Measurements from ENCODE around the gene TPSAB1. TPM values are rescaled to one million over a fixed set of nuclear protein-coding genes. Genes with fewer than 3 reads are reported as not detected.

The TPSAB1 gene
- total and polyA plus RNA-seq, 3 experiments from 2014 or later: not detected

DNA sequence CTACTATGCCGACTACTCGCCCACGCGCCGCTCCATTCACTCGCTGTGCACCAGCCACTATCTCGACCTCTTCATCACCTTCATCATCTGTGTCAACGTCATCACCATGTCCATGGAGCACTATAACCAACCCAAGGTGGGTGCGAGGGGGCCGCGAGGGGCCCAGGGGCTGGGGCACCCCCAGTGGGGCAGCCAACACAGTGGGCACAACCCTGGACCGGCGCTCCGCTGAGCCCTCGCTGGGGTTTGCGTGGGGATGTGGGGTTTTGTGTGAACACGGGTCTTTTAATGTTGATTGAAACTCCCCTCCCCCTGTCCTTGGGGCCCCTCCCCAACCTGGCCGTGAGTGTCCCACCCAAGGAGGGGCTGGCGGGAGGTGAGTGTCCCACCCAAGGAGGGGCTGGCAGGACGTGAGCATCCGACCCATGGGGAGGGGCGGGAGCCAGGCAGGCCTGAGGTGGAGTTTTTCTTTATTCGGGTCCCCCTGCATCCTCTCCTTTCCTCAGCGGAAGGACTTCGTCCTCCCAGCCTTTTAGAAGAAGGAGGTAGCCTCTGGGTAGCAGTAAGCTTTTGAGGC, 26.6 kb upstream of the TPSAB1 start:
- Histone ChIP-seq H3K27ac (ENCODE audit: low read depth, low read length) (no peak overlapping the region), H3K4me3 (ENCODE audit: low read length) (no peak overlapping the region), H3K9me3 (ENCODE audit: low read length) (no peaks in the 10 kb centered on the region), H3K36me3 (ENCODE audit: insufficient read depth, low read length) (no peaks in the 10 kb centered on the region), H3K27me3 (ENCODE audit: insufficient read depth, low read length, poor library complexity, severe bottlenecking) (no peaks in the 10 kb centered on the region), H3K4me1 (ENCODE audit: insufficient read depth, low read length) (no peaks in the 10 kb centered on the region)
- Mint-ChIP-seq H3K4me3 (no peak overlapping the region), H3K27ac (no peak overlapping the region), H3K4me1 (no peaks in the 10 kb centered on the region), H3K27me3 (peaks cover 0 to 2% of the 10 kb centered on the region in 2 donors), H3K9me3 (no peaks in the 10 kb centered on the region), H3K36me3 (no peaks in the 10 kb centered on the region)
- POLR2A ChIA-PET: no interaction called here
- CTCF ChIA-PET: no interaction called here
- no peak for DNase-seq

GRCh38 chr16:1214719-1215118, 25.8 kb upstream of the TPSAB1 start:
- POLR2A ChIA-PET: no interaction called here
- no peak for DNase-seq
- H3K36me3 ChIP-seq (ENCODE audit: insufficient read depth, low read length): no peaks in the 10 kb centered on the region
- no peaks in the 10 kb centered on the region for H3K9me3 Mint-ChIP-seq
- H3K4me1 ChIP-seq (ENCODE audit: insufficient read depth, low read length): no peaks in the 10 kb centered on the region
- H3K27me3 Mint-ChIP-seq: no peaks in the 10 kb centered on the region
- H3K4me3 ChIP-seq (ENCODE audit: low read length): no peak overlapping the region
- no peaks in the 10 kb centered on the region for H3K36me3 Mint-ChIP-seq
- no peak overlapping the region for H3K27ac Mint-ChIP-seq
- no peaks in the 10 kb centered on the region for H3K27me3 ChIP-seq (ENCODE audit: insufficient read depth, low read length, poor library complexity, severe bottlenecking)
- no peaks in the 10 kb centered on the region for H3K4me1 Mint-ChIP-seq
- no peak overlapping the region for H3K4me3 Mint-ChIP-seq
- no peak overlapping the region for H3K27ac ChIP-seq (ENCODE audit: low read depth, low read length)
- CTCF ChIA-PET: no interaction called here
- no peaks in the 10 kb centered on the region for H3K9me3 ChIP-seq (ENCODE audit: low read length)

- Histone ChIP-seq H3K27me3 (ENCODE audit: insufficient read depth, low read length, poor library complexity, severe bottlenecking) (no peaks in the 10 kb centered on the region), H3K4me3 (ENCODE audit: low read length) (no peak overlapping the region), H3K9me3 (ENCODE audit: low read length) (no peaks in the 10 kb centered on the region), H3K27ac (ENCODE audit: low read depth, low read length) (no peak overlapping the region), H3K36me3 (ENCODE audit: insufficient read depth, low read length) (no peaks in the 10 kb centered on the region), H3K4me1 (ENCODE audit: insufficient read depth, low read length) (no peaks in the 10 kb centered on the region)
- no peaks in the 10 kb centered on the region for H3K4me1 Mint-ChIP-seq
- no peak for DNase-seq
- H3K4me3 Mint-ChIP-seq: no peak overlapping the region
- H3K27me3 Mint-ChIP-seq: no peaks in the 10 kb centered on the region
- H3K36me3 Mint-ChIP-seq: no peaks in the 10 kb centered on the region
- POLR2A ChIA-PET: no interaction called here
- H3K27ac Mint-ChIP-seq: no peak overlapping the region
- CTCF ChIA-PET: no interaction called here
- H3K9me3 Mint-ChIP-seq: no peaks in the 10 kb centered on the region
These were observed 24.8 kb upstream of the TPSAB1 start for GRCh38 chr16:1215574-1216295.

- no peaks in the 10 kb centered on the region for H3K9me3 ChIP-seq (ENCODE audit: low read length)
- H3K27ac ChIP-seq (ENCODE audit: low read depth, low read length): no peak overlapping the region
- no peaks in the 10 kb centered on the region for H3K36me3 ChIP-seq (ENCODE audit: insufficient read depth, low read length)
- no peaks in the 10 kb centered on the region for H3K4me1 Mint-ChIP-seq
- DNase-seq: no peak
- H3K27me3 ChIP-seq (ENCODE audit: insufficient read depth, low read length, poor library complexity, severe bottlenecking): no peaks in the 10 kb centered on the region
- H3K27me3 Mint-ChIP-seq: no peaks in the 10 kb centered on the region
- CTCF ChIA-PET: no interaction called here
- no peaks in the 10 kb centered on the region for H3K36me3 Mint-ChIP-seq
- no peak overlapping the region for H3K4me3 ChIP-seq (ENCODE audit: low read length)
- POLR2A ChIA-PET: no interaction called here
- H3K27ac Mint-ChIP-seq: no peak overlapping the region
- no peaks in the 10 kb centered on the region for H3K9me3 Mint-ChIP-seq
- H3K4me1 ChIP-seq (ENCODE audit: insufficient read depth, low read length): no peaks in the 10 kb centered on the region
- no peak overlapping the region for H3K4me3 Mint-ChIP-seq
These were observed 24.2 kb upstream of the TPSAB1 start for GRCh38 chr16:1216296-1216619.

DNA sequence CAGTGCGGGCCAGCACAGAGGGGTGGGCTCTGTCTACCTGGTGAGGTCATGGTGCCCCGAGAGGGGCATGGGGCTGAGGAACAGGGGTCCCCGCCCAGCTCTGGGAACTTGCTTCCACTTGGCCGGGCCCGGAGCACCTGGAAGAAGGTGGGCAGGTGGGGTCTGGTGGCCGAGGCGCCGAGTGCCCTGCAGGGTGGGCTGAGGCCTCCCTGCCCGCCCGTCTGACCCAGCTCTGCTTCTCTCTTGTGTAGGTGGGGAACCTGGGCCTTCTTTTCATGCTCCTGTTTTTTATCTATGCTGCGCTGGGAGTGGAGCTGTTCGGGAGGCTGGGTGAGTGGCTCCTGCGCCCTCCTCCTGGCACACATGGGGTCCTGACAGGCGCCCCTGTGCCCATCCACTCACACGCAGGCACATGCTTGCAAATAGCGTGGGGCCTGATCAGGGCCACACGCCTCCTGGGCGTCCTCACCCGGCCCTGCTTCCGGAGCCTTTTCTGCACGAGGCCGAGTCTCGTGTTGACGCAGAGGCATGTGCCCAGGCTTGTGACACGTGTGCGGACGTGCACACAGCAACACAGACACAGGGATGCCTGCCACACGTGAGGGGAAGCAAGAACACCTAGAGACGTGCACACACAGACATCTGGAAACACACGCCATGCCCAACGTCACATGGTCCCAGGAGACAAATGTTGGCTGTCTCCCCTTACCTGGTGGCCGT, 23.7 kb upstream of the TPSAB1 start:
- no peaks in the 10 kb centered on the region for H3K4me1 Mint-ChIP-seq
- H3K27ac Mint-ChIP-seq: no peak overlapping the region
- H3K27me3 Mint-ChIP-seq: peaks cover 0 to 1% of the 10 kb centered on the region in 2 donors
- no peaks in the 10 kb centered on the region for H3K9me3 ChIP-seq (ENCODE audit: low read length)
- ChIA-PET POLR2A (no interaction called here), CTCF (no interaction called here)
- no peak for DNase-seq
- no peak overlapping the region for H3K4me3 ChIP-seq (ENCODE audit: low read length)
- no peak overlapping the region for H3K4me3 Mint-ChIP-seq
- no peaks in the 10 kb centered on the region for H3K4me1 ChIP-seq (ENCODE audit: insufficient read depth, low read length)
- H3K27ac ChIP-seq (ENCODE audit: low read depth, low read length): no peak overlapping the region
- H3K36me3 Mint-ChIP-seq: no peaks in the 10 kb centered on the region
- H3K9me3 Mint-ChIP-seq: no peaks in the 10 kb centered on the region
- no peaks in the 10 kb centered on the region for H3K36me3 ChIP-seq (ENCODE audit: insufficient read depth, low read length)
- no peaks in the 10 kb centered on the region for H3K27me3 ChIP-seq (ENCODE audit: insufficient read depth, low read length, poor library complexity, severe bottlenecking)

GRCh38 chr16:1217526-1217925, 23.0 kb upstream of the TPSAB1 start:
- no peaks in the 10 kb centered on the region for H3K4me1 ChIP-seq (ENCODE audit: insufficient read depth, low read length)
- Mint-ChIP-seq H3K4me3 (no peak overlapping the region), H3K4me1 (no peaks in the 10 kb centered on the region), H3K27ac (no peak overlapping the region), H3K9me3 (no peaks in the 10 kb centered on the region), H3K36me3 (no peaks in the 10 kb centered on the region), H3K27me3 (peaks cover 0 to 1% of the 10 kb centered on the region in 2 donors)
- CTCF ChIA-PET: no interaction called here
- H3K36me3 ChIP-seq (ENCODE audit: insufficient read depth, low read length): no peaks in the 10 kb centered on the region
- no peaks in the 10 kb centered on the region for H3K27me3 ChIP-seq (ENCODE audit: insufficient read depth, low read length, poor library complexity, severe bottlenecking)
- H3K9me3 ChIP-seq (ENCODE audit: low read length): no peaks in the 10 kb centered on the region
- H3K4me3 ChIP-seq (ENCODE audit: low read length): no peak overlapping the region
- no peak overlapping the region for H3K27ac ChIP-seq (ENCODE audit: low read depth, low read length)
- POLR2A ChIA-PET: no interaction called here
- no peak for DNase-seq

- no peaks in the 10 kb centered on the region for H3K9me3 ChIP-seq (ENCODE audit: low read length)
- Mint-ChIP-seq H3K27me3 (peaks cover 0 to 1% of the 10 kb centered on the region in 2 donors), H3K4me1 (no peaks in the 10 kb centered on the region), H3K36me3 (no peaks in the 10 kb centered on the region), H3K4me3 (no peak overlapping the region), H3K27ac (no peak overlapping the region), H3K9me3 (no peaks in the 10 kb centered on the region)
- H3K4me1 ChIP-seq (ENCODE audit: insufficient read depth, low read length): no peaks in the 10 kb centered on the region
- DNase-seq: no peak
- no peak overlapping the region for H3K4me3 ChIP-seq (ENCODE audit: low read length)
- ChIA-PET POLR2A (no interaction called here), CTCF (no interaction called here)
- no peak overlapping the region for H3K27ac ChIP-seq (ENCODE audit: low read depth, low read length)
- H3K36me3 ChIP-seq (ENCODE audit: insufficient read depth, low read length): no peaks in the 10 kb centered on the region
- H3K27me3 ChIP-seq (ENCODE audit: insufficient read depth, low read length, poor library complexity, severe bottlenecking): no peaks in the 10 kb centered on the region
These were observed 22.2 kb upstream of the TPSAB1 start for GRCh38 chr16:1218061-1218929.
